ENCODE results near the gene CLEC12A. TPM values are rescaled to one million over a fixed set of nuclear protein-coding genes. Genes with fewer than 3 reads are reported as not detected.
"Not testable (repeated sequence)": the region's sequence is repeated elsewhere in the genome, so short reads cannot be mapped to it uniquely, and the experiment has no call there.

The CLEC12A gene
- total RNA-seq, 1 donor from 2014 or later, result not detected

GRCh38 chr12:10015450-10015849, 44.2 kb downstream of the CLEC12A start:
- TF ChIP-seq CTCF (IDR thresholded peaks at IDR 0.05; ENCODE audit: unreplicated experiment), result no peak
- H3K27me3 Mint-ChIP-seq (ENCODE audit: low read depth), result peaks cover 5% of the 10 kb centered on the region
- H3K36me3 Mint-ChIP-seq, result no peaks in the 10 kb centered on the region
- H3K9me3 Mint-ChIP-seq, result no peaks in the 10 kb centered on the region
- H3K4me3 Mint-ChIP-seq, result no peak overlapping the region
- H3K4me1 Mint-ChIP-seq, result peaks cover 7% of the 10 kb centered on the region
- H3K27ac Mint-ChIP-seq, result no peak overlapping the region
- DNase-seq (ENCODE audit: low spot score in 2 of 2, unreplicated experiment in 2 of 2), result no peak

GRCh38 chr12:10016881-10017280, 45.7 kb downstream of the CLEC12A start:
- Mint-ChIP-seq H3K27ac (no peak overlapping the region), H3K4me1 (peaks cover 7% of the 10 kb centered on the region), H3K27me3 (ENCODE audit: low read depth) (peaks cover 3% of the 10 kb centered on the region), H3K4me3 (no peak overlapping the region), H3K36me3 (no peaks in the 10 kb centered on the region), H3K9me3 (no peaks in the 10 kb centered on the region)
- TF ChIP-seq CTCF (IDR thresholded peaks at IDR 0.05; ENCODE audit: unreplicated experiment), result no peak
- no peak for DNase-seq (ENCODE audit: low spot score in 2 of 2, unreplicated experiment in 2 of 2)

GRCh38 chr12:10018386-10018785, 47.2 kb downstream of the CLEC12A start:
- H3K9me3 Mint-ChIP-seq, result no peaks in the 10 kb centered on the region
- H3K4me3 Mint-ChIP-seq, result no peak overlapping the region
- peaks cover 7% of the 10 kb centered on the region for H3K4me1 Mint-ChIP-seq
- H3K36me3 Mint-ChIP-seq, result no peaks in the 10 kb centered on the region
- no peak for TF ChIP-seq CTCF (IDR thresholded peaks at IDR 0.05; ENCODE audit: unreplicated experiment)
- H3K27me3 Mint-ChIP-seq (ENCODE audit: low read depth), result no peaks in the 10 kb centered on the region
- H3K27ac Mint-ChIP-seq, result no peak overlapping the region
- no peak for DNase-seq (ENCODE audit: low spot score in 2 of 2, unreplicated experiment in 2 of 2)

DNA sequence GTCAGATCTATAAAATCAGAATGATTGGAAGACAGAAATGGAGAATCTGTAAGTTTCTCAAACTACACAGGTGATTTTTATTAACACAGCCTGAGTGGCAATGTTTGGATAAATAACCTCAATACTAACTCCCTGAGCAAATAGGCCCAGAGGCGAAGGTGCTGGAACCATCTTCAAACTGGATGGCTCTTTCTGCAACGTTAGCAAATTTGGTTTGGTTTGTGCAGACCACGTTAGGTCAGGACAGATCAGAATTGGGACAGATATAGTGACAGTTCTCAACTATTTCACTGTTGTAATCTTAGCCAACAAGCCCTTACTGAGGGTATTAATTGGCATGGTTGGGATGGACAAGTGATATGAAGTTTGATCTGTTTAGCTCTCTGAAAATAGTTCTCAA, 50.1 kb downstream of the CLEC12A start:
- peaks cover 7% of the 10 kb centered on the region for H3K4me1 Mint-ChIP-seq
- no peak for DNase-seq (ENCODE audit: low spot score in 2 of 2, unreplicated experiment in 2 of 2)
- no peaks in the 10 kb centered on the region for H3K27me3 Mint-ChIP-seq (ENCODE audit: low read depth)
- no peak overlapping the region for H3K27ac Mint-ChIP-seq
- H3K4me3 Mint-ChIP-seq, result no peak overlapping the region
- TF ChIP-seq CTCF (IDR thresholded peaks at IDR 0.05; ENCODE audit: unreplicated experiment), result no peak
- no peaks in the 10 kb centered on the region for H3K36me3 Mint-ChIP-seq
- H3K9me3 Mint-ChIP-seq, result no peaks in the 10 kb centered on the region

DNA sequence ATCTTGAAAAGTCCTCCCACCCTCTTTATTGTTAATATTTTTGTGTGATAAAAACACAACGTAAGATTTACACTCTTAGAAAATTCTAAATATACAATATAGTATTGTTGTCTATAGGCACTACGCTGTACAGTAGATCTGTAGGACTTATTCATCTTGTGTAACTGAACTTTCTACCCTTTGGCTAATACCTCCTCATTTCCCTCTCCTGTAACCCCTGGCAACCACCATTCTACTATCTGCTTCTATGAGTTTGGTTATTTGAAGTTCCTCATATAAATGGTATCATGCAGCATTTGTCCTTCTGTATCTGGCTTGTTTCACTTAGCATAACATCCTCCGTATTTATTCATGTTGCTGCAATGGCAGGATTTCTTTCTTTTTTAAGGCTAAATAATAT, 54.0 kb downstream of the CLEC12A start:
- DNase-seq (ENCODE audit: low spot score in 2 of 2, unreplicated experiment in 2 of 2), result no peak
- Mint-ChIP-seq H3K4me1 (no peaks in the 10 kb centered on the region), H3K27ac (no peak overlapping the region), H3K4me3 (no peak overlapping the region), H3K36me3 (no peaks in the 10 kb centered on the region), H3K27me3 (ENCODE audit: low read depth) (no peaks in the 10 kb centered on the region), H3K9me3 (no peaks in the 10 kb centered on the region)
- TF ChIP-seq CTCF (IDR thresholded peaks at IDR 0.05; ENCODE audit: unreplicated experiment), result no peak

DNA sequence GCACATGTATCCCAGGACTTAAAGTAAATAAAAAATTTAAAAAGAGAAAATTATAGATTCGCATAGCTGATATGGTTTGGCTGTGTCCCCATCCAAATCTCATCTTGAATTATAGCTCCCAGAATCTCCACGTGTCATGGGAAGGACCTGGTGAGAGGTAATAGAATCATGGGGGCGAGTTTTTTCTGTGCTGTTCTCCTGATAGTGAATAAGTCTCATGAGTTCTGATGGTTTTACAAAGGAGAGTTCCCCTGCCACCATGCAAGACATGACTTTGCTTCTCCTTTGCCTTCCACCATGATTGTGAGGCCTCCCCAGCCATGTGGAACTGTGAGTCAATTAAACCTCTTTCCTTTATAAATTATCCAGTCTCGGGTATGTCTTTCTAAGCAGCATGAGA, 55.5 kb downstream of the CLEC12A start:
- not testable (repeated sequence) for H3K4me1 Mint-ChIP-seq; H3K27ac Mint-ChIP-seq; H3K27me3 Mint-ChIP-seq (ENCODE audit: low read depth)

More for the DNA sequence above, 55.5 kb downstream of the CLEC12A start:
- H3K4me3 Mint-ChIP-seq; DNase-seq (ENCODE audit: low spot score in 2 of 2, unreplicated experiment in 2 of 2); H3K36me3 Mint-ChIP-seq; H3K9me3 Mint-ChIP-seq: not testable (repeated sequence)
